Transverse colon (tissue), 4 donors: ENCODE results near the gene ACSL6. TPM values are rescaled to one million over a fixed set of nuclear protein-coding genes. Genes with fewer than 3 reads are reported as not detected.

ENCODE experiments used
- DNase-seq: peaks from one replicate; pipeline ENCODE4 v3.0.0-alpha.2; 2019
- H3K27ac ChIP-seq, 4 donors: fragments of 200-600 bp; sonication (generic); 2 replicates each; pipeline ENCODE4 v1.5.1; 2016 to 2018; ENCODE audit warnings: inconsistent platforms in 4 of 4
- H3K27me3 ChIP-seq: fragments of 200-600 bp; sonication (generic); 2 replicates; pipeline ENCODE4 v1.5.1; 2017; ENCODE audit warnings: inconsistent platforms
- H3K36me3 ChIP-seq, 4 donors: fragments of 200-600 bp; sonication (generic); 2 replicates each; pipeline ENCODE4 v1.5.1; 2017 to 2019; ENCODE audit warnings: inconsistent platforms in 4 of 4
- H3K4me1 ChIP-seq, 4 donors: fragments of 200-600 bp; sonication (generic); 2 replicates each; pipeline ENCODE4 v1.5.1; 2017 to 2020; ENCODE audit warnings: inconsistent platforms in 4 of 4
- H3K4me3 ChIP-seq, 4 donors: fragments of 200-600 bp; sonication (generic); 1 replicate in 1 of 4; 2 replicates in 3 of 4; pipeline versions ENCODE4 v1.5.1 to v1.6.1; 2017 to 2019; ENCODE audit warnings: inconsistent platforms in 4 of 4
- H3K9me3 ChIP-seq, 2 donors: fragments of 200-600 bp; sonication (generic); 2 replicates each; pipeline ENCODE4 v1.5.1; 2017 to 2019; ENCODE audit warnings: inconsistent platforms in 2 of 2
- CTCF ChIP-seq, 5 experiments: fragments of 200-600 bp in 3 of 5; fragments of 450-650 bp in 2 of 5; sonication (generic) in 3 of 5; IDR thresholded peaks; 1 replicate in 2 of 5; 2 replicates in 3 of 5; pipeline ENCODE4 v1.5.1; 2016 to 2017; ENCODE audit warnings: antibody characterized with exemption in 5 of 5, inconsistent platforms in 3 of 5, mild to moderate bottlenecking in 2 of 5, moderate library complexity in 1 of 5
- EP300 ChIP-seq: sonication (generic); formaldehyde crosslinking; IDR thresholded peaks from one replicate; pipeline ENCODE4 v1.6.1; 2017; ENCODE audit warnings: antibody characterized with exemption, low read depth
- POLR2A ChIP-seq: fragments of 450-650 bp; IDR thresholded peaks from one replicate; pipeline ENCODE4 v1.6.1; 2016; ENCODE audit warnings: antibody characterized with exemption, mild to moderate bottlenecking, moderate library complexity
- POLR2AphosphoS5 ChIP-seq, 3 donors: sonication (generic); formaldehyde crosslinking; IDR thresholded peaks; one replicate each; pipeline ENCODE4 v1.6.1; 2016; ENCODE audit warnings: antibody characterized with exemption in 3 of 3
- WGBS, 2 donors: methylation state at CpG; one replicate each; pipeline ENCODE4 v1.1.5; 2018; ENCODE audit warnings: low coverage in 1 of 2; 5-methylcytosine and 5-hydroxymethylcytosine counted together
- in situ Hi-C, 4 donors: fragments of 200-750 bp; cut with MboI; loops; one replicate each; pipeline versions ENCODE4 v1.15.0 to v1.15.1; 2017; ENCODE audit warnings: low sequenced_read_pairs in 3 of 4, low pct_ligation_motif_present in 1 of 4, low pct_unique_long_range_greater_than_20kb in 1 of 4
- intact Hi-C: fragments of 100-400 bp; cut with DNase I; formaldehyde crosslinking; loops from one replicate; pipeline ENCODE4 v1.15.1; 2023; ENCODE audit warnings: low total_unique reads
- total RNA-seq, 4 donors: library from RNA; depleted of rRNA; stranded (reverse); fragments of >200 nt; gene quantifications; one replicate each; pipeline ENCODE4 v1.1.0, GENCODE V29; 2016

Gene ACSL6
- total RNA-seq, 4 donors from 2014 or later: 0.41 to 0.64 TPM; not detected in 2

DNA sequence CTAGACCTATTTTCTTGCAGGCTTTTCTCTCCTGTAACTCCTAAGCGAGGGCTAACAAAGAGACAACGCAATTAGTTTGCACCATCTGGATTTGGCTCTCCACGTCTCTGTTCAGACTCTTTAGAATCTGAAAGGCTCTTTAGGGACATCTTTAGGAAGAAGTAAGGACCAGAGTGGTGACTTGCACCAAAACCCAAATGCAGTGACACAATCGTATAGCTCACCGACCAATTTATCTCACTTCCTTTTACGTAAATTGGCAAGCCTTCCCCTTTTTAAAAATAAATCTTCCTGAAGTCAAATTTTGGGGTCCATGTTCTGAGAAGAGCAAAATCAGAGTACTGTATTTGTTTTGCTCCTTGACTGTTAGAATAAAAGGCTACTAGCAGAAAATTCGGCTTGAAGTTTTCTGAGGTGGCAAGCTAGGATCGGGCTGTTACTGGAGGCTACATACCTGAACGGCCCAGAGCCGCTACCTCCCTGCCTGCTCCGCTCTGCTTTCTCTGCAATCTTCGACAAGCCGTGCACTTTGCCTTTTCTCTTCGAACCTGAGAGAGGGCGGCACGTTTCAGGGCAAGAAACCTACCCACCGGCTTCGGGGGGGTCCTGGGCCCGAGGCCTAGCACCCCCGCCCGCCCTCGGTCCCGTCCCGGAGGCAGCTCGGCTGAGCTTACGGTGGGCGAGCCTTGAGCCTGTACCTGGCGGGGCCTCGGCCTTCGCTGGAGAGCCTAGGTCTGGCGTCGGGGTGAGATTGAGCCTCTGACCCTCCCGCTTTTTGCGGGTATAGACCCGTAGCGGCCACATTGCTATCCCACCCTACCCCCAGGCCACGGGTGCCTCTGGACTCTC is 66.5 kb downstream of the ACSL6 start:
- TF ChIP-seq EP300: no peak
- TF ChIP-seq POLR2A: no peak
- no peak for TF ChIP-seq POLR2AphosphoS5 (IDR thresholded peaks at IDR 0.05)
- no peak for TF ChIP-seq CTCF (IDR thresholded peaks at IDR 0.05)
- in situ Hi-C loops: no loop called here
- 93 to 96% methylated on average over 6 to 37 of the region's 37 CpGs for WGBS, 2 donors
- no peak overlapping the region for H3K27ac ChIP-seq
- H3K4me1 ChIP-seq: no peaks in the 10 kb centered on the region
- H3K36me3 ChIP-seq: no peaks in the 10 kb centered on the region
- H3K27me3 ChIP-seq: no peaks in the 10 kb centered on the region
- H3K9me3 ChIP-seq: no peaks in the 10 kb centered on the region
- no peak overlapping the region for H3K4me3 ChIP-seq
- intact Hi-C loops: no loop called here
- DNase-seq: no peak

GRCh38 chr5:131943916-131944315 is 67.5 kb downstream of the ACSL6 start:
- Histone ChIP-seq H3K36me3 (no peaks in the 10 kb centered on the region), H3K27me3 (no peaks in the 10 kb centered on the region), H3K4me1 (no peaks in the 10 kb centered on the region), H3K9me3 (no peaks in the 10 kb centered on the region), H3K27ac (no peak overlapping the region), H3K4me3 (no peak overlapping the region)
- TF ChIP-seq POLR2A (no peak), CTCF (IDR thresholded peaks at IDR 0.05) (no peak), EP300 (no peak), POLR2AphosphoS5 (IDR thresholded peaks at IDR 0.05) (no peak)
- intact Hi-C loops (no loop called here), in situ Hi-C loops (no loop called here)
- DNase-seq: no peak
- WGBS, 2 donors: 64 to 100% methylated on average over 2 of the region's 2 CpGs

DNA sequence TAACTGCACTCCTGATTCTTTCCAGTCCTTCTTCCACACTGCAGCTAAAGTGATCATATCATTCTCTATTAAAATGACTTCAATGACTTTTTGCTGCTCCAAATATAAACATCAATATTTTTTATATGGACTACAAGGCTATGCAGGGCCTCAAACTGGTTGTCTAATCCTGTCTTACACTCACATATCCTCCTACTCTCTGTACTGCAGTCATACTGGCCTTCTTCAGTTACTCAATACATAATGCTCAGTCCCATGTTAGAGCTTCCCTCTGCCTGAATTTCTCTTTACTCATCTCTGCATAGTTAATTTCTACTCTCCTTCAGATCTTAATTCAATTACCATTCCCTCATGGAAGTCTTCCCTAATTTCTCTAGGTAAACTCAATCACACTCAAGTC is 69.4 kb downstream of the ACSL6 start:
- intact Hi-C loops (no loop called here), in situ Hi-C loops (no loop called here)
- H3K36me3 ChIP-seq: no peaks in the 10 kb centered on the region
- no peak for TF ChIP-seq CTCF (IDR thresholded peaks at IDR 0.05)
- TF ChIP-seq EP300: no peak
- TF ChIP-seq POLR2AphosphoS5 (IDR thresholded peaks at IDR 0.05): no peak
- no peak for TF ChIP-seq POLR2A
- no peaks in the 10 kb centered on the region for H3K27me3 ChIP-seq
- no peak for DNase-seq
- no peaks in the 10 kb centered on the region for H3K9me3 ChIP-seq
- no peak overlapping the region for H3K27ac ChIP-seq
- H3K4me3 ChIP-seq: no peak overlapping the region
- no peaks in the 10 kb centered on the region for H3K4me1 ChIP-seq

GRCh38 chr5:131939690-131940345 is 71.6 kb downstream of the ACSL6 start:
- Histone ChIP-seq H3K27ac (no peak overlapping the region), H3K4me3 (no peak overlapping the region), H3K36me3 (no peaks in the 10 kb centered on the region), H3K27me3 (no peaks in the 10 kb centered on the region), H3K4me1 (no peaks in the 10 kb centered on the region), H3K9me3 (no peaks in the 10 kb centered on the region)
- DNase-seq: no peak
- intact Hi-C loops: no loop called here
- in situ Hi-C loops: no loop called here
- TF ChIP-seq CTCF (IDR thresholded peaks at IDR 0.05) (no peak), POLR2A (no peak), POLR2AphosphoS5 (IDR thresholded peaks at IDR 0.05) (no peak), EP300 (no peak)
- WGBS, 2 donors: 64 to 74% methylated on average over 3 of the region's 3 CpGs
